NT2/D1 (cell line): ENCODE results near the gene FKBP10.
"Not testable (repeated sequence)": the region's sequence is repeated elsewhere in the genome, so short reads cannot be mapped to it uniquely, and the experiment has no call there.

Experiments used
- YY1 ChIP-seq: IDR thresholded peaks from 2 replicates; pipeline ENCODE4 v1.6.1; 2011; ENCODE audit not compliant: insufficient read length, insufficient read depth
- ZNF274 ChIP-seq: IDR thresholded peaks from 2 replicates; pipeline ENCODE4 v1.6.1; 2011; ENCODE audit warnings: mild to moderate bottlenecking, low read depth, low read length

DNA sequence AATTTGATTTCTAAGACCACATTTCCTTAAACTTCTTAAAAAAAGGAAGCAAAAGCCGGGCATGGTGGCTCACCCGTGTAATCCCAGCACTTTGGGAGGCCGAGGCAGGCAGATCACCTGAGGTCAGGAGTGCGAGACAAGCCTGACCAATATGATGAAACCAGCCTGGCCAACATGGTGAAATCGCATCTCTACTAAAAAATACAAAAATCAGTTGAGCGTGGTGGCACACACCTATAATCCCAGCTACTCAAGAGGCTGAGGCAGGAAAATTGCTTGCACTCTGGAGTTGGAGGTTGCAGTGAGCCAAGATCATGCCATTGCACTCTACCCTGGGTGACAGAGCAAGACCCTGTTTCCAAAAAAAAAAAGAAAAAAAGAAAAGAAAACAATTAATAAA, 28.0 kb downstream of the FKBP10 start:
- TF ChIP-seq YY1, ZNF274: not testable (repeated sequence)
